Fibroblast of skin of right quadriceps (primary cell): Measurements from ENCODE around the gene NAA80.

Experiments used
- DNase-seq: peaks from one replicate; pipeline ENCODE4 v3.0.0-alpha.2; 2013

The NAA80 gene

DNA sequence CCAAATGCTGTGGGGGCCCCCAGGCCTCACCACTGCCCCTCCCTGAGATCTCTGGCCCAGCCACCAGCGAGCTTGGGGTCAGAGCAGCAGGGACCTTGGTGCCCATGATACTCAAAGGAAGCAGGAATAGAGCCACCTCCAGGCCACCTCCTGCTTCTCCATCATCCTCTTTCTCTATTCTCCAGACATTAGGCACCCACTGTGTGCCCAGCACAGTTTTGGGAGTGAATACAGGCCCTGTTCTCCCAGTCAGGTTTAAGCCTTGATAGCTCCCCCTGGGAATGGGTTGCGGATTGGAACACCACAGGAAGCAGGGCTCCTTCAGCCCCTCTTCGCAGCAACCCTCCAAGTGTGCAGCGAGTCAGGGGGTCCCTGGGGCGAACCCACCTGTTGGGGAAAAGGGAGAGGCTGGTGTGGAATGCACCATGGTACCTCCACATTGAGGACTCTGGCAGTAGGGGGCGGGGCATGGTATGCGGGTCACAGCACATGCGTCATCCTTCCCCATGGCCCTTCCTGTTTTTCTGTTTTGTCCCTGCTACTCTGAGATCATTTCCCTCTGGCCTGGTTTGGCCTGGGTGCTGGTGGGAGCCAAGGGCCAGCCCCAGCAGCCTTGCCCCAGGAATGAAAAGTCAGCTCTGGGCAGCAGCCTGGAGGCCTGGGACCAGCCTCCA is 44.5 kb downstream of the NAA80 start:
- DNase-seq: no peak

DNA sequence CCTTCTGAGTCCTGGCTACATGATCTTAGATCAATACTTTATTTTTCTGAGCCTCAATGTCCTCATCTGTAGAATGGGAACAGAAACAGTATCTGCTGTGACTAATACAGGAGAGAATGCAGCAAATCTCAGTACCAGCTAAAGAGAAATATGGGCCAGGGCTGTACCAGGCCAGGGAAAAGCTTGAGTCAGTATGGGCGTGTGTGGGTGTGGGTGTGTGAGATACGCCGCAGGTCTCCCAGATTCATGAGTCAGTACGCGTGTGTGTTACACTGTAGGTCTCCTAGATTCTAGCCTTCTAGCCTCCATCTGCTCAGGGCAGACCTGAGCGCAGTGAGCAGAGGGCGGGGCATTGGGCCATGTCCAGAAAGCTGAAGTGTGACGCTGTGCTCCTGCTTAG is 48.0 kb downstream of the NAA80 start:
- DNase-seq: peak; percentile 62

DNA sequence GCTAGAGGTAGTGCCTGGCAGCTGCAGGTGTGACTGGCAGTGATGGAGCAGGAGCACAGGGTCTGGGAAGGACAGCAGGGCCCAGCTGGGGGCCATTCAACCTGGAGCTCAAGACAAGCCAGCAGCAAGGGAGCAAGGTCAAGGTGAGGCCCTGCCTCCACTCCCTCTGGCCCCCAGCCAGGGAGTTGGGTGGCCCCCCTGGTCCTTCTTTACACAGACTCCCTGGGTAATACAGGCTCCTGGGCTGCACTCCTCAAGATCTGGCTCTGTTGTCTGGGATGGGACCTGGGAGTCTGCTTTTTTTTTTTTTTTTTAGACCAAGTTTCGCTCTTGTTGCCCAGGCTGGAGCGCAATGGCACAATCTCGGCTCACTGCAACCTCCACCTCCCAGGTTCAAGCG is 48.7 kb downstream of the NAA80 start:
- DNase-seq: no peak

DNA sequence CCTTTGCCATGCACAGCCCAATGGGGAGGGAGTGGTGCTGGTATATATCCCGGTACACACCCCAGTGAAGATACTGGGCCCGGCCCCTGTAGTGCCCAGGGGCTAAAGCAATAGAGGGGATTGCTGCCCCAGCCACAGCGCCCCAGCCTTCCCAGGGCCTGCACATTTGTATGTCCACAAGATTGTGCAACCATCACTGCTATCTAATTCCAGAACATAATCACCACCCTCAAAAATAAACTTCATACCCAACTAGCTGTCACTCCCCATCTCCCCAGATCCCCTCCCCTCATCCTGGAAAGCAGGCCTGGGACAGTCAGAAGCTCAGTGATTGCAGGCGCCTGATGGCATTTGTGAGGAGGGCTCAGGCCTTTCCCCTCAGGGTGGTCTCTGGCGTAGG is 49.7 kb downstream of the NAA80 start:
- no peak for DNase-seq

DNA sequence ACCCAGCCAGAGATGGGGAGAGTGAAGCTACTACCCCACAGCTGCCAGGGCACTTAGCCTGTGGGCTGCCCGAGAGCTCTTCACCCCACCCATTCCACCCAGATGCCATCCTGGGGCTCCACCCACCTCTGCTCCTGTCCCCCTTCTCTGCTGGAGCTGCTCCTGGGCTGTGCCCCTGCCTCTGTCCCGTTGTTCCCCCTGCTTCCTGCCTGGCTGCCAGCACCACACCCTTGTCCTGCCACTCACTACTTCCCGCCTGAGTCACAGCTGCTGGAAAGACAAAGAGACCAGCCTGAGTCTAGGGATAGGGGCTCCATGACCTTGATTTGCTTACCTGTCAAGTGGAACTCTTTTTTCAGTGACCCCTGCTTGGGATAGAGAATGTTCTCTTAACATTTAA is 50.8 kb downstream of the NAA80 start:
- DNase-seq: no peak

DNA sequence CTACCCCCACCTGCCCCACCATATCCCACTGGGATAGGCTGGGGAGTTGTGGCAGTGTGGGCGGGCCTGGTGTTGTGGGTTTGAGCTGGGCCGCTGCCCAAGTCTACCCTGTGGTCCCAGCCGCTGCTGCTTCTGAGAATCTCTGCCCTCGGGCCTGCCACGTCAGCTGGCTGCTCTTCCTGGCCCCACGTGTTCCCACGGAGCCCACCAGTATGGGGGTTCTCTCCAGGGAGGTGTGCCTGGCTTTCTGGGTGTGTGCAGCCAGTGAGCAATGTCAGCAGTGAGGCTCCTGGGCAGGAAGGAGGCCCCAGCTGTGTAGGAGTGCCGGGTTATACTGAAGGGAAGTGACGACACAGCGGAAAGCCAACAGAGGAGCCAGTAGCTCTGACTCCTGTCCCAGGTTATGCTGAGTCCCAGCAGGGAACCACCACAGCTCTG is 52.7 kb downstream of the NAA80 start:
- DNase-seq: peak; percentile 95
